HG03139 (cell line): ENCODE measurements around the gene KLB.

ENCODE experiments used
- ATAC-seq: cut with Tn5 transposase; IDR thresholded peaks from one replicate; pipeline ENCODE4 v1.9.1; 2021; ENCODE audit not compliant: unreplicated experiment

The KLB gene

GRCh38 chr4:39458505-39459300 is 52.0 kb downstream of the KLB start, which contains the start of the genes LIAS and RPL9:
LIAS (plus strand) TSS chr4:39459056; CDS start chr4:39459118, 62 bp downstream.
RPL9 (minus strand) TSS chr4:39458922; CDS start chr4:39458439, 483 bp downstream.
- ATAC-seq, result peak; percentile 74

DNA sequence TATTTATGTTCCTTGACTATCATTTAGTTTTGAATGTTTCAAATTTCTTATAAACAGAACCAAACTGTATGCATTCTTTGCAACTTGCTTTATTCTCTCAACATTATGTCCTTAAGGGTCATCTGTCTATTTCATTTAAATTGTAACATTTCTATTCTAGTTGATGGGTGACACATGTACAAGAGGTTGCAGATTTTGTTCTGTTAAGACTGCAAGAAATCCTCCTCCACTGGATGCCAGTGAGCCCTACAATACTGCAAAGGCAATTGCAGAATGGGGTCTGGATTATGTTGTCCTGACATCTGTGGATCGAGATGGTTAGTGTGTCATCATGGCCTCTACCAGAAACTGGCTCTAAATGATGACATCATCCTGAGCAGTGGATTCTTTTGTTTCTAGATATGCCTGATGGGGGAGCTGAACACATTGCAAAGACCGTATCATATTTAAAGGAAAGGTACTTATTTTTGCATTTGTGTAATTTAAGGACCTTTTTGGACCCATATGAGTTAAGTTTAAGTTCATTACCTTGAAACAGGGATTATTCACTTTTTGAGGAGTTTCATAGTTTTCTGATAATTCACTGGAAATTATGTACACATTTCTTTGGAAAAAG is 58.3 kb downstream of the KLB start:
- no peak for ATAC-seq

GRCh38 chr4:39466747-39467146 is 60.0 kb downstream of the KLB start:
- ATAC-seq, result no peak

- ATAC-seq, result no peak
Measured at GRCh38 chr4:39467464-39467863, 60.7 kb downstream of the KLB start.

- no peak for ATAC-seq
Measured at GRCh38 chr4:39469429-39470077, 62.8 kb downstream of the KLB start.

DNA sequence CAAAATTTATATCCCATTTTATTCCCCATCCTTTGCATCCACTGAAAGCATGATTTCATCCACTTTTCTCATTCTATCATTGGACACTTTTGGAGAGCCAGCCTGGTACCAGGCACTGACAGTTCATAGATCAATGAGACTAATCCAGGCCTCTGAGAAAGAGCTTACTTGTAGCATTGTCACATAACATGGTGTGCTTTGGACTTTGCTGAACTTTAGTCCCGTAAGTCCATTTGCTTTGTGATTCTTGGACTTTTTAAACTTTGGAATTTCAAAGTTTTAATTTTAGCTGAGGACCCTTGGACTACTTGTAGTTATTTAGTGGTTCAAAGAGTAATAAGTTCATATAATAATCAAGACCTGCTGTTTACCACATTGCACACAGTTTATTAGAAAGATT is 63.7 kb downstream of the KLB start:
- ATAC-seq, result no peak

GRCh38 chr4:39472396-39472795 is 65.7 kb downstream of the KLB start:
- no peak for ATAC-seq

DNA sequence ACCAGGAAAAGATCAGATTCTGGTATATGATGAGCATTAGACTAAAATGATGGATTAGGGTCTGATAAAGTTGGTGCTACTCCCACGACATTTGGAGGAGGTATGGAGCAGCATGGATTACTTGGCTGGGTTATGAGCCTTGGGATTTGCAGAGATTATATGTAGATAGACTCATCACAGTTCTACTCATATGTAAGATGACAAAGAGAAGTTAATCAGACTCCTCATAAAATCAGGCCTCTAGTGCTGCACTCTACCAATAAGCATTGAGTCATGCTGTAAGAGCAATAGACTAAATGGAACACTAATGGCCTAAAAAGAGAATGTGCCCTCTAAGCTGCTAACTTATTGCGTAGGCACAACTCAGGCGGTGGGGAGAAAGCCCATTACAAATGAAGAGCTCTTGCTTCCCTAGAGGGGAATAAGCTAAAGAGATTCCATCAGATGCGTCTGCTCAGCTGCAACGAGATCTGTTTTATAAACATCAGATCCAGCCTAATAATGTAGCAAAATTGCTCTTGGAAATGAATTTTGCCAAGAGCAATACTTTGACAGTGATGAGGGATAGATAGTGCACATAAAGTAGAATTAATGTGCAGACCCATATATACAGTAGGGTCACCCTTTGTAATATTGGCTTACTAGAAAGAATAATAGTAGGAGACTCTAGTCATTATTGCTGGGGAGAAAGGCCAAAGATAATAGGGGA is 69.6 kb downstream of the KLB start:
- no peak for ATAC-seq

DNA sequence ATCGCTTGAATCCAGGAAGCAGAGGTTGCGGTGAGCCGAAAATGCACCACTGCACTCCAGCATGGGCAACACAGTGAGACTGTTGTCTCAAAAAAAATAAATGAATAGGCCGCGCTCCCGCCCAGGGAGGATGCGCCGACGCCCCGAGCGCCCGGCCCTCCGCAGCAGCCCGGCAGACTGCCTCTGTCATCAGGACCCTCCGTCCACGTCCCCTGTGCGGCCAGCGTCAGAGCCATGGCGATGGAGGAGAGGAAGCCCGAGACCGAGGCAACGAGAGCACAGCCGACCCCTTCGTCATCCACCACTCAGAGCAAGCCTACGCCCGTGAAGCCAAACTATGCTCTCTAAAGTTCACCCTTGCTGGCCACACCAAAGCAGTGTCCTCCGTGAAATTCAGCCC is 73.5 kb downstream of the KLB start:
- no peak for ATAC-seq

GRCh38 chr4:39480902-39481695 is 74.4 kb downstream of the KLB start:
- ATAC-seq, result no peak

DNA sequence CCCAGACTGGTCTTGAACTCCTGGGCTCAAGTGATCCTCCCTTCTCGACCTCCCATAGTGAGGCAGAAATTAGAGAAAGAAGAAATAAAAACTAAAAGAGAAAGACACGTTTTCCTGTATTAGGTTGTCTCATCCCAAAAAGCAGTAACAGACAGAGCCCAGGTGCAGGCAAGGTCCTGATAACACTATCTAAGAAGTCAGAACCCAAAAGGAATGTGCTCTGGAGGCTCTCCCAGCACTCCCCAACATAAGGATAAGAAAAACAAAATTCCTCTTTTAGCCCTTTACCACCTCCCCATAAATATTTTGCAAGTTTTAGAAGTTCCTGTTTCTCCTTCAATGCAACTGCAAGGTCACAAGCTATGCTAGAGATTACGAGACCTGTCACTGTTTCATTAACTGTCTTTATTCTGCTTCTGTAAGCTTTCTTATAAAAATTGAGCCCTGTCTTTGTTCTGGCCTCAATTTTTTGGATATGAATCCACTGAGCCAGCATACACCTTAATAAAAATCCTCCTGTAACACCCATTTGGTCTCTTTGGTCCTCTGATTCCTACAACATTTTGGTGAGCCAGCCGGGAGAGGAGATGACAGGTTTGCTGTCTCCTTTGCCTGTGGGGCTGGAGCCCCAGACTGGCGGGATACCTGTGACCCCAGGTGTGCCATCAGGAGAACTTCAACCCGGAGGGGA is 78.0 kb downstream of the KLB start:
- ATAC-seq, result no peak

DNA sequence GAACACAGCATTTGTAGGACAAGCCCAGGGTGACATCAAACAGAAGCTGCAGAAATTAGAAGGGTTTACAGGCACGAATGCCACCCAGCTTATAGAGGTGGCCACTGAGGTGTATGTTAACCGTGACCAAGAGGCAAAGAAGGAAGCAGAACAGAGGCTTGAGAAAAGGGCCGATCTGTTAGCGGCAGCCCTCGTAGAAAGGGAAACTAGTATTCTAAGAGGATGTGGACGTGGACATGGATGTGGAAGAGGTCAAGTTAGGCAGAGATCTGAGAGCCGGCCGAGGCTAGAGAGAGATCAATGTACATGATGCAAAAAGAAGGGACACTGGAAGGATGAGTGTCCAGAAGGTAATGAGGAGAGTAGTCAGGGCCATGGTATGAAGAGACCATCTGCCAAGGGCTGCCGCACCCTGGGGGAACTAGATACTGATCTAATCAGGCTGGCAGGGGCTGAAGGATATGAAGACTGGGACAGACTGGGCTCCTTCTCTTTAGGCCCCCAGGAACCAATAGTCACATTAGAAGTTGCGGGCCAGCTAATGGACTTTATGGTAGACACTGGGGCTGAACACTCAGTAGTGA is 79.6 kb downstream of the KLB start:
- no peak for ATAC-seq

DNA sequence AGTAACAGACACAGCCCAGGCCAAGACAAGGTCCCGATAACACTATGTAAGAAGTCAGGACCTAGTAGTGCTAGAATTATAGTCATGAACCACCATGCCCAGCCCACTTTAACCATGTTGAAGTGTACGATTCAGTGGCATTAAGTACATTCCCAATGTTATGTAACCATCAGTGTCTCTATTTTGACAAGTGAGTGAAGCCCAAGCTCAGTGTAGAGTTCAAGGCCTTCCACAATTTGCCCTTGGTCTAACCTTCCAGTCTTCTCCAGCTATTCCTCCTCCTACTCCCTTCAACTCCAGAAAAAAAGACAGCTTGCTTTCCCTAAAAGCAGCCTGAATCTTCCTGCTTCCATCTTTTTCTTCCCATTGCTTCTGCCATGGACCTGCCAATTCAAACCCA is 83.6 kb downstream of the KLB start:
- ATAC-seq, result no peak

GRCh38 chr4:39494354-39494753 is 87.6 kb downstream of the KLB start:
- ATAC-seq, result no peak

DNA sequence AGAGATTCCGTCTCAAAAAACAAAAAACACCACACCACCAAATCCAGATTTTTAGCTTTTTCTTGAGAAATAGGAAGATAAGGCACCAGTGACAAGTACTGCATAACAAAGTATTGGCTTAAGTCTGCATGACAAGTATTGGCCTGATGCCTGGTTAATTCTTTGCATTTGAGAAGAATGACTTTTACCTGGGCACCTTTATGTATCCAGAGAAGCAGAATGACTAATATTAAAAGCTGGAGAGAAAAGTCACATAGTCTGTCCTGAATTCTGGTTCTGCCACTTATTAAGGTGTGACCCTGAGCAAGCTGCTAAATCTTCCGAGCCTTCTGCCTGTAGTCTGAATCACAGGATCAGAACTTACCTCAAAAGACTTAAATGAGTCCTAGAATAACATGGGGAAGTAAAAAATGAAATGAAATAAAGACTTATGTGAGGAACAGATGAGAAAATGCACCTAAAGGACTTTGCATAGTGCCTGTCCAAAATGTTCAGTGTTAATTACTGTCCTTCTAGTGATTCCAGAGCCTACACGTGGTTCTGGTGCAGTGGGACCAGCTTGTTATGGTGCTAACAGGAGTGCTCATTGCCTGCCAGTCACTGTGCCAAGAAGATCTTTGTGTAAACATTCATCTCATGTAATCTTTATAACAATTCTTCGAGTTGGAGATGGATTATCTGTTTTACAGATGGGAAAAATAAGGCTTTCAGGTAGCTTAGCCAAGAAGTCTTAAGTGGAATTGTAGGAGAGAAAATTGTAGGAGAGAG is 88.9 kb downstream of the KLB start:
- ATAC-seq, result no peak

- ATAC-seq, result no peak
Measured at GRCh38 chr4:39497909-39498726, 91.4 kb downstream of the KLB start.

- ATAC-seq, result no peak
Measured at GRCh38 chr4:39498727-39499020, 91.9 kb downstream of the KLB start.
